B cell (primary cell): ENCODE results near the gene STRBP. TPM values are rescaled to one million over a fixed set of nuclear protein-coding genes. Genes with fewer than 3 reads are reported as not detected.

Experiments used
- ATAC-seq: fragments of 200-7000 bp; cut with Tn5 transposase; one replicate; pipeline ENCODE4 v1.10.0; 2021; ENCODE audit warnings: low read depth, mild to moderate bottlenecking, moderate number of reproducible peaks, moderate library complexity
- CTCF ChIA-PET: fragments of 350-600 bp; sonication (Branson Sonifier 250); formaldehyde crosslinking; loops from one replicate; lab custom pipeline; 2021; ENCODE audit warnings: antibody characterized with exemption, inconsistent platforms; lab: Charles Lee
- POLR2A ChIA-PET: fragments of 350-600 bp; sonication (Branson Sonifier 250); formaldehyde crosslinking; loops from one replicate; lab custom pipeline; 2021; ENCODE audit warnings: antibody characterized with exemption; lab: Charles Lee
- DNase-seq: peaks from one replicate; pipeline ENCODE4 v3.0.0; 2013
- H2AFZ ChIP-seq: 2 replicates; pipeline ENCODE4 v1.6.1; 2012; ENCODE audit warnings: mild to moderate bottlenecking, low read depth, low read length; ENCODE audit not compliant: insufficient read depth, poor library complexity, severe bottlenecking
- H3K27ac ChIP-seq, 2 donors: 1 replicate in 1 of 2; 2 replicates in 1 of 2; pipeline ENCODE4 v1.5.1; 2012 to 2013; ENCODE audit warnings: low read length in 2 of 2, mild to moderate bottlenecking in 2 of 2, moderate library complexity in 1 of 2
- H3K27me3 ChIP-seq, 4 experiments: fragments of 200-600 bp in 1 of 4; sonication (generic) in 1 of 4; replicated peaks in 1 of 4; 1 replicate in 2 of 4; 2 replicates in 2 of 4; pipeline versions ENCODE4 v1.6.1 to v1.7.0; 2013 to 2016; ENCODE audit warnings: low read length in 3 of 4, mild to moderate bottlenecking in 2 of 4, mixed read lengths in 1 of 4, moderate library complexity in 1 of 4; ENCODE audit not compliant: insufficient read depth in 4 of 4, control insufficient read depth in 3 of 4; ENCODE audit errors: control extremely low read depth in 1 of 4
- H3K36me3 ChIP-seq, 2 experiments: replicated peaks in 1 of 2; 1 replicate in 1 of 2; 2 replicates in 1 of 2; pipeline versions ENCODE4 v1.6.1 to v1.7.1; 2013; ENCODE audit warnings: low read length in 1 of 2; ENCODE audit not compliant: insufficient read depth in 2 of 2, control insufficient read depth in 1 of 2; ENCODE audit errors: control extremely low read depth in 1 of 2, extremely low read depth in 1 of 2
- H3K4me1 ChIP-seq, 2 donors: fragments of 200-600 bp in 1 of 2; sonication (generic) in 1 of 2; 1 replicate in 1 of 2; 2 replicates in 1 of 2; pipeline versions ENCODE4 v1.5.1 to v1.6.1; 2013 to 2017; ENCODE audit warnings: low read length in 2 of 2; ENCODE audit not compliant: control insufficient read depth in 2 of 2, insufficient read depth in 2 of 2
- H3K4me2 ChIP-seq: replicated peaks from 2 replicates; pipeline ENCODE3; 2012; ENCODE audit warnings: mild to moderate bottlenecking, low read depth, low read length; ENCODE audit not compliant: poor library complexity, severe bottlenecking
- H3K4me3 ChIP-seq, 5 experiments: fragments of 200-600 bp in 1 of 5; sonication (generic) in 1 of 5; 1 replicate in 3 of 5; 2 replicates in 2 of 5; pipeline versions ENCODE4 v1.5.1 to v1.7.0; 2011 to 2016; ENCODE audit warnings: low read length in 4 of 5, mild to moderate bottlenecking in 4 of 5, low read depth in 2 of 5, control low read depth in 1 of 5, moderate library complexity in 1 of 5; ENCODE audit not compliant: insufficient read depth in 1 of 5; ENCODE audit errors: control extremely low read depth in 1 of 5, extremely low read depth in 1 of 5
- H3K79me2 ChIP-seq: fragments of 200-600 bp; sonication (generic); one replicate; pipeline ENCODE4 v1.6.0; 2016; ENCODE audit warnings: low read length; ENCODE audit not compliant: control insufficient read depth, insufficient read depth
- H3K9ac ChIP-seq: fragments of 200-600 bp; sonication (generic); 2 replicates; pipeline ENCODE4 v1.6.1; 2017; ENCODE audit warnings: mild to moderate bottlenecking, low read length, moderate library complexity
- H3K9me3 ChIP-seq, 3 donors: one replicate each; pipeline versions ENCODE4 v1.6.1 to v1.7.1; 2013; ENCODE audit warnings: low read length in 2 of 3; ENCODE audit not compliant: control insufficient read depth in 2 of 3, insufficient read depth in 1 of 3; ENCODE audit errors: control extremely low read depth in 1 of 3
- H4K20me1 ChIP-seq: 2 replicates; pipeline ENCODE4 v1.6.0; 2012; ENCODE audit warnings: mild to moderate bottlenecking, low read length; ENCODE audit not compliant: insufficient read depth, control insufficient read depth, poor library complexity, severe bottlenecking
- H3K27ac Mint-ChIP-seq: one replicate; pipeline ENCODE4 v1.8.0; 2021; ENCODE audit warnings: mixed read lengths
- H3K27me3 Mint-ChIP-seq: one replicate; pipeline ENCODE4 v1.8.0; 2021; ENCODE audit warnings: mixed read lengths
- H3K4me1 Mint-ChIP-seq: one replicate; pipeline ENCODE4 v1.8.0; 2021; ENCODE audit warnings: mixed read lengths
- H3K4me3 Mint-ChIP-seq: one replicate; pipeline ENCODE4 v1.8.0; 2021; ENCODE audit warnings: mixed read lengths
- H3K9me3 Mint-ChIP-seq: one replicate; pipeline ENCODE4 v1.8.0; 2022; ENCODE audit warnings: mixed read lengths; ENCODE audit not compliant: insufficient read depth
- CTCF ChIP-seq: fragments of 200-600 bp; IDR thresholded peaks from one replicate; pipeline ENCODE4 v1.8.0; 2022; ENCODE audit warnings: antibody characterized with exemption, mild to moderate bottlenecking
- EZH2 ChIP-seq: IDR thresholded peaks from 2 replicates; pipeline ENCODE4 v1.6.1; 2012; ENCODE audit warnings: borderline replicate concordance, low read depth, mild to moderate bottlenecking, moderate library complexity, low read length; ENCODE audit not compliant: insufficient read depth, poor library complexity, severe bottlenecking
- WGBS: methylation state at CpG from one replicate; pipeline ENCODE4 v1.1.5; 2013; ENCODE audit warnings: missing lambda C conversion rate; ENCODE audit not compliant: insufficient coverage; 5-methylcytosine and 5-hydroxymethylcytosine counted together
- intact Hi-C: fragments of 100-400 bp; cut with micrococcal nuclease; formaldehyde crosslinking; loops from one replicate; pipeline ENCODE4 v1.10.0; 2022
- polyA plus RNA-seq: library from polyadenylated mRNA; depleted of rRNA; stranded (reverse); fragments of >200 nt; gene quantifications from 2 replicates; pipeline ENCODE4 v1.2.3, GENCODE V29; 2012
- total RNA-seq, 2 donors: library from RNA; stranded (reverse); fragments of 120-200 nt in 1 of 2; gene quantifications; 1 replicate in 1 of 2; 2 replicates in 1 of 2; pipeline versions ENCODE4 v1.2.3 to v1.2.4, GENCODE V29; 2013 to 2022

STRBP gene
- total and polyA plus RNA-seq, 2 donors (not counting 1 experiment from before 2014, with no cell fraction given), result 39.1 to 189 TPM

GRCh38 chr9:123296174-123296573 is 27.8 kb upstream of the STRBP start:
- Histone ChIP-seq H3K27me3 (no peaks in the 10 kb centered on the region), H3K4me2 (no peak overlapping the region), H3K4me1 (no peaks in the 10 kb centered on the region), H3K9ac (no peak overlapping the region), H3K27ac (no peak overlapping the region), H2AFZ (no peak overlapping the region), H3K4me3 (no peak overlapping the region), H3K36me3 (no peaks in the 10 kb centered on the region), H4K20me1 (no peaks in the 10 kb centered on the region), H3K9me3 (no peaks in the 10 kb centered on the region), H3K79me2 (no peaks in the 10 kb centered on the region)
- intact Hi-C loops, result no loop called here
- CTCF ChIA-PET, result interaction anchor here (1.4 to 1.5 kb wide), 2 partner anchors 8 to 14 kb away, joined by 3 to 5 read pairs; no protein-coding TSS in a partner anchor
- Mint-ChIP-seq H3K27me3 (peaks cover 9% of the 10 kb centered on the region), H3K4me3 (no peak overlapping the region), H3K9me3 (no peaks in the 10 kb centered on the region), H3K27ac (no peak overlapping the region), H3K4me1 (peaks cover 3% of the 10 kb centered on the region)
- POLR2A ChIA-PET, result no interaction called here
- ATAC-seq (no peak), DNase-seq (no peak)
- TF ChIP-seq CTCF, result no peak
- TF ChIP-seq EZH2, result no peak

- H3K79me2 ChIP-seq, result no peaks in the 10 kb centered on the region
- Mint-ChIP-seq H3K27ac (no peak overlapping the region), H3K4me3 (no peak overlapping the region), H3K4me1 (peaks cover 6% of the 10 kb centered on the region), H3K9me3 (no peaks in the 10 kb centered on the region), H3K27me3 (peaks cover 9% of the 10 kb centered on the region)
- ChIA-PET POLR2A (interaction anchor here (1.0 kb wide), 1 partner anchor 15 kb away, joined by 4 read pairs; no protein-coding TSS in a partner anchor), CTCF (interaction anchor here (1.0 kb wide), 1 partner anchor 28 kb away, joined by 3 read pairs; no protein-coding TSS in a partner anchor)
- H3K9ac ChIP-seq, result no peak overlapping the region
- WGBS, result 93% methylated on average over 4 of the region's 4 CpGs
- H3K27me3 ChIP-seq, result no peaks in the 10 kb centered on the region
- TF ChIP-seq CTCF (no peak), EZH2 (no peak)
- H3K27ac ChIP-seq, result no peak overlapping the region
- no peaks in the 10 kb centered on the region for H3K9me3 ChIP-seq
- no peak overlapping the region for H3K4me3 ChIP-seq
- no peak for DNase-seq
- intact Hi-C loops, result no loop called here
- ATAC-seq, result no peak
- no peaks in the 10 kb centered on the region for H4K20me1 ChIP-seq
- H3K36me3 ChIP-seq, result no peaks in the 10 kb centered on the region
- H2AFZ ChIP-seq, result no peak overlapping the region
- H3K4me1 ChIP-seq, result peaks cover 0 to 4% of the 10 kb centered on the region in 2 donors
- no peak overlapping the region for H3K4me2 ChIP-seq
Measured at GRCh38 chr9:123291736-123292135, 23.4 kb upstream of the STRBP start.
